GM15510 (cell line): ENCODE measurements around the gene AKR1C2.
"Not testable (repeated sequence)": the region's sequence is repeated elsewhere in the genome, so short reads cannot be mapped to it uniquely, and the experiment has no call there.

Source experiments
- POLR2A ChIP-seq: IDR thresholded peaks from 3 replicates; pipeline ENCODE4 v1.6.1; 2011; ENCODE audit warnings: borderline replicate concordance; ENCODE audit not compliant: insufficient read length; ENCODE audit errors: extremely low read depth

AKR1C2 gene

DNA sequence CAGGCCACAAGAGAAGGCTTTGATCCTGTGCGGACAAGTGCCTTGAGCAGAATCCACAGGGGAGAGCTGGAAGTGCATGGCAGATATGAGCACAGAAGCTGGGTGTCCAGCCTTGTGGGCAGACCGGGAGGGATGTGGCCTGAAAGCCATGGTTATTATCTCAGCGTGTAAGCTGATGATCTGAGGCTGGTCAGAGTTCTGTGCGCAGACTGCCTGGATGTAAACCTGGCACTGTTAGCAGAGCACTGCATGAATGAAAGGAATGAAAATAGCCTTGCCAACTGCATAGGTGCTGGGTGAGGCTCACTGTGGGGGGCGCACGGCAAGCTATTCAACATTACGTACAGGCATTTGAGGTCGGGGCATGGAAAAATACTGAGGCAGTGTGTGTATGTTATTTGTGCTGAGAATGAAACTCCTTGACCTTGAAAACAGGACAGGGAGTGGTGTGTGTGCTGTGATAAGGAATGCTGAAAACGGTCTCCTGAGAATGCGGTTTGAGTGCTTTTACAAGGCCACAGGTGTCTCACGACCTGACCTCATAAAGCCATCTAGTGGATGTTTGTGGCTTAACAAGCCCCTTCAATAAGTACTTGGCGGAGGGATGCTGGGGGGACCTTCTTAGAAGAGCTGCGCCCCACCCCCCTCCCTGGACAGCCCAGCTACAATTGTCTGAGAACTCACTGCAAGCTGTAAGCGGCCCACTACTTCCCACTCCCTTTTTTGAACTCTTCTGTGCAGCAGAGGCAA is 21.8 kb downstream of the AKR1C2 start:
- no peak for TF ChIP-seq POLR2A

DNA sequence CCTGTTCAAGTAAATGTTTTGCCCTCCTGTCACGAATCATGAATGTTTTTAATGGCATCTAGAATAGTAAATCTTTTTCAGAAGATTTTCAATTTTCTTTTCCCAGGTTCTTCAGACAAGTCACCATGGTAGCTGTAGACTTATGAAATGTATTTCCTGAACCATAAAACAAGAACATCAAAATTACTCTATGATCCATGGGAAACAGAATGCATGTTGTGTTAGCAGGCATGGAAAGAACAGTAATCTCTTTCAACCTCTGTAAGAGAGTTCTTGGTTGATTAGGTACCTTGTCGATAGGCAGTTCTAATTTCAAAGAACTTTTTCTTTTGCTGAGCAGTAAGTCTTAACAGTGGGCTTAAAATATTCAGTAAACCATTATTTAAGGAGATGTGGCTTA is 22.9 kb downstream of the AKR1C2 start:
- no peak for TF ChIP-seq POLR2A

DNA sequence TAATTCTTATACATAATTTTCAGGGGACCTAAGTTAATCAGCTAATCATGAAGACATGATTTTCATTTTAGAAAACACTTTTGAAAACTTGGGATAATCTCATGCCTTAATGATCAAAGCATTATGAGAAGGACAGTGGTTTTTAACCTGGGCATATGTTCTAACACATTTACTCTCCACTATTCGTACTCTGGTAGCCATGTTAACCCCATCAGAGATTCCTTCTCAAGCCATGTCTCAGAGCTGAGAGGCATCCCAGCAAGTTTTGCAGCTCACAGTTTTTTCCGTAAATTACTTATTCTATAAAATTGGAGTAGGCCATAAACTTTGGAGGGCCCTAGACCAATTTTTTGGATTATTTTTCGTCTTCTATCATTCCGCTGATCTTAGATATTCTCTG is 24.8 kb downstream of the AKR1C2 start:
- no peak for TF ChIP-seq POLR2A

DNA sequence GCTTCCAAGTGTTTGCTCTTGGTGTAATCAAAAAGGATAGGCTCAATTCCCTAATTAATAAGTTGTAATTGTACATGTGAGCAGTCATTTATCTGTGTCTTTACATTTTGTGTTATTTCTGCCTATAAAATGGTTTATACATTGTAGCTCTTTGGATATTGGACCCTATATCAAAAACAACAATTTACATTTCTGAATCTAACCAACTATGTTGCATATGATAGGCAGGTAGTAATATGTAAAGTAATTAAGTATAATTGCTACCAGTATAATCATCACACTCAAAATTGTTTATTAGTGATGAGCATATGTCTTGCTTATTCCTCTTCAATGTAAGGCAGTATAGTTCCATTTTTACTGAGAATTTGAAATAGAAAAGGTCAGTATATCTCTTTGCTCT is 26.6 kb downstream of the AKR1C2 start:
- TF ChIP-seq POLR2A: no peak

DNA sequence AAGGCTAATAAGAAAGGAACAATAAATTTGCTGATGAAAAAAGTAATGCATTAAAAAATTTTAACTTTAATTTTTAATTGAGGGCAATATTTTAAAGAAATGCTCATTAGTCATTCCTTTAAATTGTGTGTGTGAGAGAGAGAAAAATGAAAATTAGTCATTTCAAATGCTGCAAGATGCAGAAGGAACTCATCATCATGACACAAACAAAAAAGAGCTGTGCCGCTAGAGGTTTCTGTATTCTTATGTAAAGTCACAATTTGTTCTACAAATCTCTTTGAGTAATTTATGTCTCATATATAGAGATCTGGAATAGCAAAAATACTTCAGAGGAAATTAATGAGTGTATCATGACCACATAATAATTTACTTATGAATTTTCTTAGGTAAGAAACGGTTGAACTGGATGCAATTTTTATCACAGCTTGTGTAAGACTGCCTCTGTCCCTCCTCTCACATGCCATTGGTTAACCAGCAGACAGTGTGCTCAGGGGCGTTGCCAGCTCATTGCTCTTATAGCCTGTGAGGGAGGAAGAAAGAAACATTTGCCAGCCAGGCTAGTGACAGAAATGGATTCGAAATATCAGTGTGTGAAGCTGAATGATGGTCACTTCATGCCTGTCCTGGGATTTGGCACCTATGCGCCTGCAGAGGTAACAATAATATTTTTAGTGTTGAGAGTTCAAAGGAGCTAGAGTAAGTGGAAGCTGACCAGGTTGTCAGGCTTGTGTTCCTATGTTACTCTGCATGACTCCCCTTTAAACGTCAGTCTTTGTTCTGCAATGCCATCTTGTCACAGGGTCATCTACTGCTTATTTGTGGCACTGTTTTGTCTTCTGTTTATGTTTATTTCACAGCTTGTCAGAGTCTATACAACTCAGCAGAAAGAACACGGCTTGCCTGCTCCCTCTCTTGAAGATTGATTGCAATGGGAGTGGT is 40.5 kb downstream of the AKR1C2 start, which contains the start of gene AKR1C1:
Gene AKR1C1 (plus strand): TSS at position 540 of the 939 bp plus-strand sequence. CDS start 30 bp downstream, at position 570.
- TF ChIP-seq POLR2A: not testable (repeated sequence)

DNA sequence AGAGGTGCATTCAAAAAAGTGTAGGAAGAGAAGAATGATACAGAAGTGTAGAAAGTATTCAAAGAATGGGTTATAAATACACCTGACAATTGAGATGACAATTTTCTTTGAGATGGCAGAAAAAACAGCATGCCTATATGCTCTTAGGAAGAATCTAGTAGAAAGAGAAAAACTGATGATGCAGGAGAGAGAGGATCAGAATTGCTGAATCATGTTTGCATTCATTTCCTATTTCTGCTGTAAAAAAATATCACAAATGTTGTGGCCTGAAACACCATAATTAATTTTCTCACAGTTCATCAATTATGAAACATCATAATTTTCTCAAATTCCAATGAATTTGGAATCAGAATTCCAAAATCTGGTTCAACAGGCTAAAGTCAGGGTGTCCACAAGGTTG is 50.3 kb downstream of the AKR1C2 start:
- TF ChIP-seq POLR2A: no peak

DNA sequence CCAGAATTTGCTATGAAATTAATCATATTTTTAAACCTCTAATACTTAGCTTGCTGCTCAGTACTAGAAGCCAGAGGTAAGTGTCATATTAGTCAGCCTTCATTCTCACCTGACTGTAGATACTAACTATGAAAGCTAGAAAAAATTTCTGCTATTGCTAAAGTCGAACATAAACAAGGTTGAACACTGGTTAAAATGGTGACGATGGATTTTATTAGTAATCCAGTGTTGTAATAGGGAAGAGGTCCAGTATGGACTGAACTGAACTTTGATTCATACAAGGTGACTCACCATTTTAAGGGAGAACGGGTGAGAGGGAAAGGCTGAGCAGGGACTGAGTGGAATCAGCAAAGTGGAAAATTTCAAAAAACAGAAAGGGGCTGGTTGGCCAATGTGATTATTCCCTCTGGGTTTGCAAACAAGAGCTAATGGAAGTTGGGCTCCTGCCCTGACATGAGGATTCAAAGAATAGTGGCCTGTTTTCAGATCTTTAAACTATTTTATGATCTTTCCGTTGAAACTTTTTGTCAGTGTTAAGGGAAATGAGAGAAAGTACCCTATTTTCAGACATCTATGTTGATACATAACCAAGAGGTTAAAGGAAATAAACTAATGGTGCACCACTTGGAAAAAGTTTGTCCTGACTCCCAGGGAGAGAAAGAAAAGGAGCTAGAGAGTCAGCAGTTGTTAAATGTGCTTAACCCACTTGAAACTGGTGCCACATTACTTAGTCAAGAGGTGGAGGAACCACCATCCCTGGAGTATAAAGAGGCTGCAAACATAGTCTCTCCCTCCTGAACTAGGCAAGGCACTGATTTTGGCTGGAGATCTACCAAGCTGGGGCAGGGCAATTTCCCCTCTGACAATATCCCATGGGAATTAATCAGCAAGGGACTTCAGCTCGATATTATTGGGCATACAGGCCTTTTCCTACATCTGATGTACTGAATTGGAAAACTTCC is 55.7 kb downstream of the AKR1C2 start:
- TF ChIP-seq POLR2A: no peak

DNA sequence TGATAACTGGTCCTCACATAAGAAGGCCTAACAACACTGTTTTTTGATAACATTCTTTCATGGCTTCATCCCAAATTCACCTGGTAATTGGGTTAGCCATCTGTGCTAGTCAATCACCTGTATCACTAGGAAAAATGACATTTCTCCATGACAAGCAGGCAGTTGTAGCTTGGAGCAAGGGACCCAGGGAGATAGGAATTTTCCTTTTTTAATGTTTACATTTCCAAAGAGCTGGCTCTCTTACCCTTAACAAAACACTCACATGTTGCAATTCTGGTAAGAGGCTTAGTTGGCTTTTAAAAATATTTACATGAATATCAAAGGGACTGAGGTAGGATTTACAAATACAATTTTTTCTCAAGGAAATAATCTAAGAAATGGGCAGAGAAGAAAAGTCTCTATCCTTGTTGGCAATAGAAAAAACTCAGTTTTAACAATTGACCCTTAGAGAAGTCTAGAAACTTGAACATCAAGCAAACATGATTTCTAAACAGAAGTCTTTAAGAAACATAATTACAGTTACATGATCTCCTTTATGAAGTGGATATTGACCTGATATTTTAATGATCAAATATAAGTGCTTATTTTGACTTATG is 56.5 kb downstream of the AKR1C2 start:
- no peak for TF ChIP-seq POLR2A

DNA sequence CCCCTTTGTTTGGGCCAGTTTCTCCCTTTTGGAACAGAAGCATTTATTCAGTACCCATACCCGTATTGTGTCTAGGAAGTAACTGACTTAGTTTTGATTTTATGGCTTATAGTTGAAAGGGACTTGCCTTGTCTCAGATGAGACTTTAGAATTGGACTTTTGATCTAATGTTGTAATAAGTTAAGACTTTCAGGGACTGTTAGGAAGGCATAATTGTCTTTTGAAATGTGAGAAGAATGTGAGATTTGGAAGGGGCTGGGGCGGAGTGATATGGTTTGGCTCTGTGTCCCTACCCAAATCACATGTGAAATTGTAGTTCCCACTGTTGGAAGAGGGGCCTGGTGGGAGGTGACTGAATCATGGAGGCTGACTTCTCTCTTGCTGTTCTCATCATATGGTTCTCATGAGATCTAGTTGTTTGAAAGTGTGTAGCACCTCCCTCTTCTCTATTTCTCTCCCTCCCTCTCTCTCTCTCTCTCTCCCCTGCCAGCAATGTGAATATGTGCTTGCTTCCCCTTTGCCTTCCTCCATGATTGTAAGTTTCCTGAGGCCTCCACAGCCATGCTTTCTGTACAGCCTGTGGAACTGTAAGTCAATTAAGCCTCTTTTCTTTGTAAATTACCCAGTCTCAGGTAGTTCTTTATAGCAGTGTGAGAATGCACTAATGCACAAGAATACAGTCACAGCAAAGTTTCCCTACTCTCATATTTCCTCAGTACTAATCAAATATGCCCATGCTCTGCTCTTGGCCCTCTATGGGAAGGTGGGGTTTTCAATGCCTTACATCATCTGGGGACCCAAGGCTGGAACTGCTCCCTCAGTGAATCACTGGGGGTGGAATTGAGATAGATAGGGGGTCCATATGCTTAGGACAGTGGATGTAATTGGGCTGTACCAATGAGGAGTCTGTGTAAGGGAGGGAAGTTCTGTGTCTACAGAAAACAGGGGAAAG is 57.6 kb downstream of the AKR1C2 start:
- no peak for TF ChIP-seq POLR2A

DNA sequence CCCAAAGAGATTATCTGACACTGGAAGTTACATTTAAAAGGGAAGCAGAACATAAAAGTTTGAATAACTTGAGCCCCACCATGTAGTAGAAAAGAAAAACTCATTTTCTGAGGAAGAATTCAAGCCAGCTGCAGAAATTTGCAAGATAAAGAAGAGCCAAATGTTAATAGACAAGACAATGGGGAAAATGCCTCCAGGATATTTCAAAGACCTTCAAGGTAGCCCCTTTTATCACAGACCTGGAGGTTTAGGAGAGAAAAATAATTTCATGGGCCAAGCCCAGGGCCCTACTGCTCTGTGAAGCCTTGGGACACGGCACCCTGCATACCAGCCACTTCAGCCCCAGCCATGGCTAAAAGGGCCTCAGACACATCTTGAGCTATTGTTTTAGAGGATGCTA is 58.8 kb downstream of the AKR1C2 start:
- TF ChIP-seq POLR2A: no peak

DNA sequence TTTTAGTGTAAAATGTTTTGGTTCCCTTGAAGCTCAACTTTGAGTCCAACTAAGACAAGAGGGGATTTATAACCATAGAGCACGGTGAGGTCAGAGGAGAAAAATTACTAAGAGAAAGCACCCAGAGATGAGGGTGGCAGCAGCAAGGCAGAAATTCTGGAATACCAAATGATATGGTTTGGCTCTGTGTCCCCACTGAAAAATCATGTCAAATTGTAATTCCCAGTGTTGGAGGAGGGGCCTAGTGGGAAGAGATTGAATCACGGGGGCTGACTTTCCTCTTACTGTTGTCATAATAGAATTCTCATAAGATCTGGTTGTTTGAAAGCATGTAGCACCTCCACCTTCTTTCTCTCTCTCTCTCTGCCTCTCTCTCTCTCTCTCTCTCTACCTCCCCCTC is 59.8 kb downstream of the AKR1C2 start:
- TF ChIP-seq POLR2A: no peak

DNA sequence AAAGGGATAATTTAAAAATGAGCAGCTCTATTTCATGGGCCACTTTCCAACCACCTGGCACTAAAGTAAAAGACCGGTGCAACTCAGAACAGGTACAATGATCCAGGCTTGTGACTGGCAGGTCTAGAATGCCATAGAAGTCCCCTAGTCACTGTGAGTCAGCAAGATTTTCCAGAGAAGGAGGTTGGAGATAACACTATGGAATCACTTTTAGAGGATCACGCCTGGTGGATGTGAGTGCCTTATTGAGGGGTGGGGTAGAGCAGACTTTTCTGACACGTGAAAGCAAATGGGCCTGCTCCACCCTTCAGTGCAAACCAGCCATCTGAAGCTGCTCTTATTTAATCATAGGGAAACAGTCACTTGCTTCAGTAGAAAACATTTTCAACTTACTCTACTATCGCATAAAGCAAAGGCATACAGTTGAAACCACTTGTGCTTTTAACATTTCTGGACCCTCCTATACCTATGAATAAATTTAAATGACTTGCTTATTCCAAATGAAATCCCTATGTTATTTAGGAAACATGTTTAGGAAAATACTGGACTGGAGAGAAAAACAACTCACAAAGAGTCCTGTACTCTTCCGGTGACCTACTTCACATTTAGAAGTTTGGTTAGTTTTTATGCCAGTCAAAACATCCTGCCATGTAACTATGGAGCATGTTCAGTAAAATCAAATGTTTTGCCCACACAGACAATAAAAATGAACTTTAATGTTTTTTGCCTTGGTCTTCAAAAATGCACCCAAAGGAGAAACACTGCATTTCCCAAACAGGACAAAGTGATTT is 61.9 kb downstream of the AKR1C2 start:
- no peak for TF ChIP-seq POLR2A
